HEK293 (cell line): Measurements from ENCODE around the gene HUNK.

ENCODE experiments used
- PRDM1 ChIP-seq: fragments of 450-650 bp; formaldehyde crosslinking; IDR thresholded peaks from 2 replicates; pipeline ENCODE4; 2016; ENCODE audit warnings: missing biosample characterization, missing genetic modification characterization
- ZNF416 ChIP-seq: fragments of 450-650 bp; formaldehyde crosslinking; IDR thresholded peaks from 2 replicates; pipeline ENCODE4 v1.5.1; 2016; ENCODE audit warnings: missing biosample characterization, missing genetic modification characterization
- ZNF423 ChIP-seq: fragments of 450-650 bp; formaldehyde crosslinking; IDR thresholded peaks from 2 replicates; pipeline ENCODE4 v1.5.1; 2016; ENCODE audit warnings: missing biosample characterization, missing genetic modification characterization
- TF ChIP-seq, protein P1 (sequence below): fragments of 450-650 bp; formaldehyde crosslinking; IDR thresholded peaks from 2 replicates; pipeline ENCODE4 v1.5.1; 2016; ENCODE audit warnings: missing biosample characterization, missing genetic modification characterization
- TF ChIP-seq, protein P2 (sequence below): fragments of 450-650 bp; formaldehyde crosslinking; IDR thresholded peaks from 2 replicates; pipeline ENCODE4 v1.5.1; 2016; ENCODE audit warnings: missing biosample characterization, missing genetic modification characterization
- TF ChIP-seq, protein P3 (sequence below): fragments of 450-650 bp; formaldehyde crosslinking; IDR thresholded peaks from 2 replicates; pipeline ENCODE4 v1.5.1; 2017; ENCODE audit warnings: missing biosample characterization, missing genetic modification characterization

DNA sequence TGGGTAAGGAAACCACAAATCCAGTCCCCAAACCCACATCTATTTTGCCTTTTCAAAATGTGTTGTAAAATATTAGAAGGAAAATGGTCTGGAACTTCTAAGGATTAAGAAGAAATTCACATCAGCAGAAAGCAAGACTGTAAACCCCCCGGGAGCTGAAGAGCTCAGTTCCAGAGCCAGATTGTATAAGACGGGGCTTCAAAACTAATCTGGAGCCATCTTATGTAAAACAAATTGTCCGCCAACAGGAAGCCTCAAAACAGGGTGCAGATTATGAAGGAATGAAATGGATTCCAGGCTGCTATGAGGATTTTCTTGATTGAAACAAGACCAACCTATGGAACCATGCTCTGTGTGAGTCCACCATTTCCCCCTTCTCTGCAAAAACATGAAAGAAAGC, 25.1 kb upstream of the HUNK start:
- TF ChIP-seq, protein P1, sequence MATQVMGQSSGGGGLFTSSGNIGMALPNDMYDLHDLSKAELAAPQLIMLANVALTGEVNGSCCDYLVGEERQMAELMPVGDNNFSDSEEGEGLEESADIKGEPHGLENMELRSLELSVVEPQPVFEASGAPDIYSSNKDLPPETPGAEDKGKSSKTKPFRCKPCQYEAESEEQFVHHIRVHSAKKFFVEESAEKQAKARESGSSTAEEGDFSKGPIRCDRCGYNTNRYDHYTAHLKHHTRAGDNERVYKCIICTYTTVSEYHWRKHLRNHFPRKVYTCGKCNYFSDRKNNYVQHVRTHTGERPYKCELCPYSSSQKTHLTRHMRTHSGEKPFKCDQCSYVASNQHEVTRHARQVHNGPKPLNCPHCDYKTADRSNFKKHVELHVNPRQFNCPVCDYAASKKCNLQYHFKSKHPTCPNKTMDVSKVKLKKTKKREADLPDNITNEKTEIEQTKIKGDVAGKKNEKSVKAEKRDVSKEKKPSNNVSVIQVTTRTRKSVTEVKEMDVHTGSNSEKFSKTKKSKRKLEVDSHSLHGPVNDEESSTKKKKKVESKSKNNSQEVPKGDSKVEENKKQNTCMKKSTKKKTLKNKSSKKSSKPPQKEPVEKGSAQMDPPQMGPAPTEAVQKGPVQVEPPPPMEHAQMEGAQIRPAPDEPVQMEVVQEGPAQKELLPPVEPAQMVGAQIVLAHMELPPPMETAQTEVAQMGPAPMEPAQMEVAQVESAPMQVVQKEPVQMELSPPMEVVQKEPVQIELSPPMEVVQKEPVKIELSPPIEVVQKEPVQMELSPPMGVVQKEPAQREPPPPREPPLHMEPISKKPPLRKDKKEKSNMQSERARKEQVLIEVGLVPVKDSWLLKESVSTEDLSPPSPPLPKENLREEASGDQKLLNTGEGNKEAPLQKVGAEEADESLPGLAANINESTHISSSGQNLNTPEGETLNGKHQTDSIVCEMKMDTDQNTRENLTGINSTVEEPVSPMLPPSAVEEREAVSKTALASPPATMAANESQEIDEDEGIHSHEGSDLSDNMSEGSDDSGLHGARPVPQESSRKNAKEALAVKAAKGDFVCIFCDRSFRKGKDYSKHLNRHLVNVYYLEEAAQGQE (tag by site-specific recombination): no peak
- TF ChIP-seq PRDM1 (tag by site-specific recombination) (no peak), ZNF423 (tag by site-specific recombination) (no peak), ZNF416 (no peak)
- TF ChIP-seq, protein P2, sequence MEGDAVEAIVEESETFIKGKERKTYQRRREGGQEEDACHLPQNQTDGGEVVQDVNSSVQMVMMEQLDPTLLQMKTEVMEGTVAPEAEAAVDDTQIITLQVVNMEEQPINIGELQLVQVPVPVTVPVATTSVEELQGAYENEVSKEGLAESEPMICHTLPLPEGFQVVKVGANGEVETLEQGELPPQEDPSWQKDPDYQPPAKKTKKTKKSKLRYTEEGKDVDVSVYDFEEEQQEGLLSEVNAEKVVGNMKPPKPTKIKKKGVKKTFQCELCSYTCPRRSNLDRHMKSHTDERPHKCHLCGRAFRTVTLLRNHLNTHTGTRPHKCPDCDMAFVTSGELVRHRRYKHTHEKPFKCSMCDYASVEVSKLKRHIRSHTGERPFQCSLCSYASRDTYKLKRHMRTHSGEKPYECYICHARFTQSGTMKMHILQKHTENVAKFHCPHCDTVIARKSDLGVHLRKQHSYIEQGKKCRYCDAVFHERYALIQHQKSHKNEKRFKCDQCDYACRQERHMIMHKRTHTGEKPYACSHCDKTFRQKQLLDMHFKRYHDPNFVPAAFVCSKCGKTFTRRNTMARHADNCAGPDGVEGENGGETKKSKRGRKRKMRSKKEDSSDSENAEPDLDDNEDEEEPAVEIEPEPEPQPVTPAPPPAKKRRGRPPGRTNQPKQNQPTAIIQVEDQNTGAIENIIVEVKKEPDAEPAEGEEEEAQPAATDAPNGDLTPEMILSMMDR (tag by site-specific recombination): no peak
- TF ChIP-seq, protein P3, sequence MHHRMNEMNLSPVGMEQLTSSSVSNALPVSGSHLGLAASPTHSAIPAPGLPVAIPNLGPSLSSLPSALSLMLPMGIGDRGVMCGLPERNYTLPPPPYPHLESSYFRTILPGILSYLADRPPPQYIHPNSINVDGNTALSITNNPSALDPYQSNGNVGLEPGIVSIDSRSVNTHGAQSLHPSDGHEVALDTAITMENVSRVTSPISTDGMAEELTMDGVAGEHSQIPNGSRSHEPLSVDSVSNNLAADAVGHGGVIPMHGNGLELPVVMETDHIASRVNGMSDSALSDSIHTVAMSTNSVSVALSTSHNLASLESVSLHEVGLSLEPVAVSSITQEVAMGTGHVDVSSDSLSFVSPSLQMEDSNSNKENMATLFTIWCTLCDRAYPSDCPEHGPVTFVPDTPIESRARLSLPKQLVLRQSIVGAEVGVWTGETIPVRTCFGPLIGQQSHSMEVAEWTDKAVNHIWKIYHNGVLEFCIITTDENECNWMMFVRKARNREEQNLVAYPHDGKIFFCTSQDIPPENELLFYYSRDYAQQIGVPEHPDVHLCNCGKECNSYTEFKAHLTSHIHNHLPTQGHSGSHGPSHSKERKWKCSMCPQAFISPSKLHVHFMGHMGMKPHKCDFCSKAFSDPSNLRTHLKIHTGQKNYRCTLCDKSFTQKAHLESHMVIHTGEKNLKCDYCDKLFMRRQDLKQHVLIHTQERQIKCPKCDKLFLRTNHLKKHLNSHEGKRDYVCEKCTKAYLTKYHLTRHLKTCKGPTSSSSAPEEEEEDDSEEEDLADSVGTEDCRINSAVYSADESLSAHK: no peak
